SJSA1 (cell line): ENCODE data around the gene ZNF264. TPM values are rescaled to one million over a fixed set of nuclear protein-coding genes. Genes with fewer than 3 reads are reported as not detected.
"Not testable (repeated sequence)": the region's sequence is repeated elsewhere in the genome, so short reads cannot be mapped to it uniquely, and the experiment has no call there.

Experiments
- DNase-seq, 2 experiments: peaks; one replicate each; pipeline ENCODE4 v3.0.0-alpha.2; 2015 to 2020; ENCODE audit warnings: low spot score in 2 of 2, low read depth in 1 of 2
- H3K27ac ChIP-seq: fragments of 250-450 bp; sonication (Bioruptor Pico); 2 replicates; pipeline ENCODE4 v1.5.1; 2020; ENCODE audit warnings: mild to moderate bottlenecking, moderate library complexity
- H3K27me3 ChIP-seq: fragments of 250-450 bp; sonication (Bioruptor Pico); replicated peaks from 2 replicates; pipeline ENCODE4 v1.5.1; 2020; ENCODE audit warnings: mild to moderate bottlenecking, moderate library complexity
- H3K36me3 ChIP-seq: fragments of 250-450 bp; sonication (Bioruptor Pico); 2 replicates; pipeline ENCODE4 v1.5.1; 2020; ENCODE audit warnings: mild to moderate bottlenecking
- H3K4me1 ChIP-seq: fragments of 250-450 bp; sonication (Bioruptor Pico); replicated peaks from 2 replicates; pipeline ENCODE4 v1.6.1; 2021; ENCODE audit warnings: mild to moderate bottlenecking
- H3K4me3 ChIP-seq: fragments of 250-450 bp; sonication (Bioruptor Pico); 2 replicates; pipeline ENCODE4 v1.5.1; 2020; ENCODE audit warnings: mild to moderate bottlenecking
- H3K9me3 ChIP-seq: fragments of 250-450 bp; sonication (Bioruptor Pico); replicated peaks from 2 replicates; pipeline ENCODE4 v1.5.1; 2020; ENCODE audit warnings: mild to moderate bottlenecking
- total RNA-seq: library from RNA; depleted of rRNA; stranded (reverse); fragments of >200 nt; shearing (Covaris generic); gene quantifications from 2 replicates; pipeline ENCODE4 v1.2.3, GENCODE V29; 2014; rRNA removed

Gene ZNF264
- total RNA-seq, result 37.6 and 49.1 TPM in 2 replicates

DNA sequence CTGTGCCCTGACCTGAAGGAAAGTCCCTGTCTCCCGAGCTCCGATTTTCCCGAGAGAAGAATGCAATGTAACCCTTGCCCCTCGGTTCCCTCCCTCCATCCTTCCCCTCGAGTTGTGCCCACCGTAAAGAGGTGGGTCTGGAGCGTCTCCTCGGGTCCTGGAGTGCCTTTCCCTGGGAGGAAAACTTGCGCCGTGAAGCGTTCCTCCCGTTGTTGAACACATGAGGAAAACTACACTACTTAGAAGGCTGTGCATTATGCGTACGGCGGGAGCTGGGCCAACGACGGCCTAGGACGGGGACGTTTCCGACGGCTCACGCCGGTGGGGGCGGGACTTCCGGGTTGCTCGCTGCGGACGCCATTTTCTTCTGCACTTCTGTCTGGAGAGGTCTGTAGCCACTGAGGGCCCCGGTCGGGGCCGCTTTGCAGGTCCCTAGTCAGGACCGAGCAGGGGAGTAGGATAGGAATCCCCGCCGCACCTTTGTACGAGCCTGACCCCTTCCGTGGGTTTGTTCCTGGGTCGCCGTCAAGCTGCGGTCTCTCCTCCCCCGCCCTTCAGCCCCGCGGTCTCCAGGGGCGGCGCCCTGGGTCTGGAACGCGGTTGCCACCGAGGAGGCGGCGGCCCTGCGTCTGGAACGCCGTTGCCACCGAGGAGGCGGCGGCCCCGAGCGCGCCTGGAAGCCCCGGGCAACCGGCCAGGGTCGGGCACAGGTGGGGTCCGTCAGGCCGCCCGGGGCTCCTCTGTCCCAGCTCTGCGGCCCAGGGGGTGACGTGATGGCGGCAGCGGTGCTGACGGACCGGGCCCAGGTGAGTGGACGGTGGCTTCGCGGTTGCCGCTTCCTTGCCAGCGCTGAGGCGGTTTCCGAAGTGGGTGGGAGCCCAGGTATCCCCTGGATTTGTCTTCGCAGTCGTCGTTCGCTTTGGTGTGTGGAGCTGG is at the start of gene ZNF264:
ZNF264 (plus strand) TSS at position 360 of the 936 bp plus-strand sequence; CDS start at position 774, 414 bp downstream.
- no peaks in the 10 kb centered on the region for H3K27me3 ChIP-seq
- H3K4me3 ChIP-seq, result peak within 1 kb of the TSS; percentile 79
- peaks cover 10% of the 10 kb centered on the region for H3K9me3 ChIP-seq
- H3K36me3 ChIP-seq, result peaks cover 47% of the 10 kb centered on the region
- peak; percentile 84 to 87 for DNase-seq
- peak within 1 kb of the TSS; percentile 53 for H3K27ac ChIP-seq
- H3K4me1 ChIP-seq, result peaks cover 8% of the 10 kb centered on the region

DNA sequence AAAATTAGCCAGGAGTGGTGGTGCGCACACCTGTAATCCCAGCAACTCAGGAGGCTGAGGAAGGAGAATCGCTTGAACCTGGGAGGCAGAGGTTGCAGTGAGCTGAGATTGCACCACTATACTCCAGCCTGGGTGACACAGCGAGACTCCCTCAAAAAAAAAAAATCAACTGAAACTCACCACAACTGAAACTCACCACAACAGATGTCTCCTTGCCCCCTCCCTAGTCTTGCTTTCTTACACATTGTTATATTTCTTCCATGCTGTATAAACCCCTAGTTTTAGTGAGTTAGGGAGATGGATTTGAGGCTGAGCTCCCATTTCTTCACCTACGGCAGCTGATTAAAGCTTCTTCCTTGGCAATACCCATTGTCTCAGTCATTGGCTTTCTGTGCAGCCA is 49.6 kb upstream of the ZNF264 start:
- H3K4me1 ChIP-seq, result no peaks in the 10 kb centered on the region
- DNase-seq, result no peak
- no peaks in the 10 kb centered on the region for H3K27me3 ChIP-seq
- H3K27ac ChIP-seq, result no peak overlapping the region
- no peaks in the 10 kb centered on the region for H3K9me3 ChIP-seq
- no peaks in the 10 kb centered on the region for H3K36me3 ChIP-seq
- H3K4me3 ChIP-seq, result no peak overlapping the region

GRCh38 chr19:57152921-57153320 is 38.4 kb upstream of the ZNF264 start:
- DNase-seq, result no peak
- H3K4me3 ChIP-seq, result no peak overlapping the region

DNA sequence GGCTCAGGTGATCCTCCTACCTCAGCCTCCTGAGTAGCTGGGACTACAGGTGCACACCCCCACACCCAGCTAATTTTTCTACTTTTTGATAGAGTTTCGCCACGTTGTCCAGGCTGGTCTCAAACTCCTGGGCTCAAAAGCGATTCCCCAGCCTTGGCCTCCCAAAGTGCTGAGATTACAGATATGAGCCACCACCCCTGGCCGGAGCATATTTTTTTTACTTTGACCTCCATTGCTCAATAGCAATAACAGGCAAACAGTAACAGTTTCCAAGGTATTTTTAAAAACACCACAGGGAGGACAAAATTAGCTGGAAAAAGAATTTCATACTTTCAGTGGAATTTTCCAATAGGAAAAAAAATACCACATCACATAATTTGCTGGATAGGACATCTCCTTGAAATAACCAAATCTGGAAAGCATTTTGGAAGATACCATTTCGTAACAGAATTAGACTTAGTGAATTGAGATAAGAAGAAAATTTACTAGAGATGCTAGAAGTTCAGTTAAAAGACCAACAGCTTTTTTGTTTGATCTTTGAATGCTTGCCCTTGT is 29.2 kb upstream of the ZNF264 start:
- Histone ChIP-seq H3K4me1 (no peaks in the 10 kb centered on the region), H3K9me3 (peaks cover 11% of the 10 kb centered on the region; the same call in 1 of the 2 replicates), H3K36me3 (no peaks in the 10 kb centered on the region), H3K27me3 (no peaks in the 10 kb centered on the region), H3K4me3 (no peak overlapping the region), H3K27ac (no peak overlapping the region)
- DNase-seq, result no peak

More at GRCh38 chr19:57152921-57153320, 38.4 kb upstream of the ZNF264 start:
- no peaks in the 10 kb centered on the region for H3K4me1 ChIP-seq
- peaks cover 4% of the 10 kb centered on the region; the same call in 1 of the 2 replicates for H3K9me3 ChIP-seq
- H3K27me3 ChIP-seq, result no peaks in the 10 kb centered on the region
- H3K36me3 ChIP-seq, result no peaks in the 10 kb centered on the region
- no peak overlapping the region for H3K27ac ChIP-seq

DNA sequence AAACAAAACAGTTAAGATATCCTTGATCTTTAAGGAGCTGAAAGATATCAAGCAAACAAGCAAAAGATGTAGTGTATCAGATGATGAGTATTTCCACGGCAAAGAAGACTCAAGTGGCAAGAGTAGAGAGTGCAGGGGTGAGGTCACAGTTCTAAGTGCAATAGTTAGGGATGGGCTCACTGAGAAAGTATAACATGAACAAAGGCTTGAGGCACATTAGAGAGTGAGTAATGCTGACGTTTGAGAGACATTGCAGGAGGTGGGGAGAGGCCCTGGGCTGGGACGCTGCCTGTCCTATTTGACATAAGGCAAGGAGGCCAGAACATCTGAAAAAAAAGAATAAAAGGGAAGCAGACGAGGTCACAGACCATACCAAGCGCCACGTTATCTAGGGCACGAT is 25.5 kb upstream of the ZNF264 start:
- DNase-seq, result no peak
- no peaks in the 10 kb centered on the region for H3K4me1 ChIP-seq

GRCh38 chr19:57167385-57167784 is 23.9 kb upstream of the ZNF264 start, which contains the start of gene DUXA:
Gene DUXA (minus strand): TSS chr19:57167485. CDS start chr19:57167443, 42 bp downstream.
- Histone ChIP-seq H3K9me3 (peaks cover 3% of the 10 kb centered on the region; the same call in 1 of the 2 replicates), H3K27me3 (no peaks in the 10 kb centered on the region), H3K4me1 (no peaks in the 10 kb centered on the region), H3K4me3 (no peak within 1 kb of the TSS), H3K27ac (no peak within 1 kb of the TSS), H3K36me3 (no peaks in the 10 kb centered on the region)
- DNase-seq, result no peak

More for the DNA sequence above, 25.5 kb upstream of the ZNF264 start:
- no peak overlapping the region for H3K27ac ChIP-seq
- H3K27me3 ChIP-seq, result no peaks in the 10 kb centered on the region
- H3K9me3 ChIP-seq, result peaks cover 3% of the 10 kb centered on the region; the same call in 1 of the 2 replicates
- H3K36me3 ChIP-seq, result no peaks in the 10 kb centered on the region
- H3K4me3 ChIP-seq, result no peak overlapping the region

GRCh38 chr19:57171551-57172081 is 19.7 kb upstream of the ZNF264 start:
- Histone ChIP-seq H3K27ac (no peak overlapping the region), H3K9me3 (no peaks in the 10 kb centered on the region; the same call in 1 of the 2 replicates), H3K4me1 (no peaks in the 10 kb centered on the region), H3K4me3 (no peak overlapping the region), H3K36me3 (no peaks in the 10 kb centered on the region), H3K27me3 (no peaks in the 10 kb centered on the region)
- DNase-seq, result no peak

- Histone ChIP-seq H3K4me3 (no peak overlapping the region), H3K36me3 (peaks cover 36% of the 10 kb centered on the region), H3K9me3 (peaks cover 10% of the 10 kb centered on the region), H3K27me3 (no peaks in the 10 kb centered on the region), H3K27ac (no peak overlapping the region), H3K4me1 (peaks cover 8% of the 10 kb centered on the region)
- no peak for DNase-seq
Measured at GRCh38 chr19:57190301-57190700, 999 bp upstream of the ZNF264 start.

- H3K27ac ChIP-seq, result peak overlapping the region; percentile 53
- DNase-seq, result peak in 1 of 2 experiments; percentile 7
Measured at GRCh38 chr19:57192077-57192420, 749 bp downstream of the ZNF264 start.

GRCh38 chr19:57192993-57193392 is 1.7 kb downstream of the ZNF264 start:
- Histone ChIP-seq H3K9me3 (peaks cover 10% of the 10 kb centered on the region), H3K4me1 (peaks cover 8% of the 10 kb centered on the region), H3K27ac (no peak overlapping the region), H3K4me3 (peak overlapping the region; percentile 79), H3K27me3 (no peaks in the 10 kb centered on the region), H3K36me3 (peaks cover 63% of the 10 kb centered on the region)
- no peak for DNase-seq

More at GRCh38 chr19:57192077-57192420, 749 bp downstream of the ZNF264 start:
- peaks cover 8% of the 10 kb centered on the region for H3K4me1 ChIP-seq
- H3K27me3 ChIP-seq, result no peaks in the 10 kb centered on the region
- H3K36me3 ChIP-seq, result peaks cover 54% of the 10 kb centered on the region
- H3K9me3 ChIP-seq, result peaks cover 10% of the 10 kb centered on the region
- H3K4me3 ChIP-seq, result peak overlapping the region; percentile 79

- not testable (repeated sequence) for DNase-seq, H3K27me3 ChIP-seq, H3K27ac ChIP-seq, H3K4me3 ChIP-seq, H3K4me1 ChIP-seq, H3K9me3 ChIP-seq
- H3K36me3 ChIP-seq, result peaks cover 87% of the 10 kb centered on the region
Measured at GRCh38 chr19:57197874-57198273, 6.6 kb downstream of the ZNF264 start.

- Histone ChIP-seq H3K36me3 (peaks cover 84% of the 10 kb centered on the region), H3K4me1 (no peaks in the 10 kb centered on the region), H3K9me3 (no peaks in the 10 kb centered on the region), H3K27ac (no peak overlapping the region), H3K27me3 (no peaks in the 10 kb centered on the region), H3K4me3 (no peak overlapping the region)
- DNase-seq, result no peak
Measured at GRCh38 chr19:57202160-57202559, 10.9 kb downstream of the ZNF264 start.

DNA sequence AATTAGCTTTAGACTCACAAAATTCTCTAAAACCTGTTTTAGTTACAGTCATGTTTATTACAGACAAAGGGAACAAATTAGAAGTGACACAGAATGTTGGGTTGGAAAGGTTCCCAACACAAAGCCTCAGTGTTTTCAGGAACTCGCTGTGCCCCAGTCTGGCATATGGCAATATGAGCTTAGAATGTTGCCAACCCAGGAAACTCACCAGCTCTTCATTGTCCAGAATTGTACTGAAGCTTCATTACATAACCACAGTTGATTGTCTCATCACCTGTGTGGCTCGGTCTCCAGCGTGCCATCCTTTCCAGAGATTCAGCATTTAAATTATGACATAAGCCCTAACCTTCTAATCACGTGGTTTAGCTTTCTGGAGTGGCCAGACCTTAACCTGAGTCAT is 19.1 kb downstream of the ZNF264 start:
- Histone ChIP-seq H3K4me3 (no peak overlapping the region), H3K4me1 (no peaks in the 10 kb centered on the region), H3K27me3 (no peaks in the 10 kb centered on the region), H3K27ac (no peak overlapping the region), H3K36me3 (peaks cover 90% of the 10 kb centered on the region), H3K9me3 (0 out of 2 replicates have a peak, but pooled peaks cover 5% of the 10 kb centered on the region)
- DNase-seq, result no peak

GRCh38 chr19:57212109-57212508 is 20.8 kb downstream of the ZNF264 start:
- Histone ChIP-seq H3K4me3 (no peak overlapping the region), H3K27me3 (no peaks in the 10 kb centered on the region)
- no peak for DNase-seq

More at GRCh38 chr19:57212109-57212508, 20.8 kb downstream of the ZNF264 start:
- no peaks in the 10 kb centered on the region for H3K4me1 ChIP-seq
- H3K36me3 ChIP-seq, result peaks cover 79% of the 10 kb centered on the region
- H3K27ac ChIP-seq, result no peak overlapping the region
- 0 out of 2 replicates have a peak, but pooled peaks cover 5% of the 10 kb centered on the region for H3K9me3 ChIP-seq
